ENCODE measurements around the gene RDH5. TPM values are rescaled to one million over a fixed set of nuclear protein-coding genes. Genes with fewer than 3 reads are reported as not detected.

Gene RDH5
- total RNA-seq, 4 donors from 2014 or later, result 18.0 to 57.0 (median 31.9) TPM

DNA sequence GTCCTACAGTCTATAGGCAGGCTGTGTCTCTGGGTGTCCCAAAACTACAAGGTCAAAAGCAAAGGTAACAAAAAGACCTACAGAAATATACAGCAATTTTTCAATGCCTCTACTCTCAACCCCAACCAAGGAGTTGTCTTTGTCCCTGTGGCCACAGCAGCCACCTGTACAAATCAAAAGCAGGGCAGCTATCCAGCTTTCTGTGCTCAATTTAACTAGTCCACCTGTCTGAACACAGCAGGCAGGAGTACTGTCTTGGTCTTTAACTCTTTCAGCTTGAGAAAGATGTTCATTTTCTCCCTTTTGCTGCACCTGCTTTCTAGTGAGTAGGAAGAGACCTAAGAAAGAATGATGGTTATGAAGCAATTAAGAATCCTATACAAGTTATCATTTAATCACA is 42.5 kb downstream of the RDH5 start:
- Histone ChIP-seq H3K36me3 (peaks cover 0 to 78% of the 10 kb centered on the region in 2 donors), H3K4me1 (no peaks in the 10 kb centered on the region), H3K27ac (no peak overlapping the region), H3K4me3 (no peak overlapping the region), H3K9me3 (no peaks in the 10 kb centered on the region), H3K27me3 (no peaks in the 10 kb centered on the region)
- ATAC-seq, result no peak
- TF ChIP-seq POLR2AphosphoS5 (IDR thresholded peaks at IDR 0.05) (no peak), POLR2A (IDR thresholded peaks at IDR 0.05) (no peak)

GRCh38 chr12:55765736-55766290 is 45.6 kb downstream of the RDH5 start:
- ATAC-seq, result no peak
- no peak for TF ChIP-seq EP300 (IDR thresholded peaks at IDR 0.05)
- no peak for TF ChIP-seq POLR2A (IDR thresholded peaks at IDR 0.05)
- no peak for TF ChIP-seq POLR2AphosphoS5 (IDR thresholded peaks at IDR 0.05)
- TF ChIP-seq, protein P1, sequence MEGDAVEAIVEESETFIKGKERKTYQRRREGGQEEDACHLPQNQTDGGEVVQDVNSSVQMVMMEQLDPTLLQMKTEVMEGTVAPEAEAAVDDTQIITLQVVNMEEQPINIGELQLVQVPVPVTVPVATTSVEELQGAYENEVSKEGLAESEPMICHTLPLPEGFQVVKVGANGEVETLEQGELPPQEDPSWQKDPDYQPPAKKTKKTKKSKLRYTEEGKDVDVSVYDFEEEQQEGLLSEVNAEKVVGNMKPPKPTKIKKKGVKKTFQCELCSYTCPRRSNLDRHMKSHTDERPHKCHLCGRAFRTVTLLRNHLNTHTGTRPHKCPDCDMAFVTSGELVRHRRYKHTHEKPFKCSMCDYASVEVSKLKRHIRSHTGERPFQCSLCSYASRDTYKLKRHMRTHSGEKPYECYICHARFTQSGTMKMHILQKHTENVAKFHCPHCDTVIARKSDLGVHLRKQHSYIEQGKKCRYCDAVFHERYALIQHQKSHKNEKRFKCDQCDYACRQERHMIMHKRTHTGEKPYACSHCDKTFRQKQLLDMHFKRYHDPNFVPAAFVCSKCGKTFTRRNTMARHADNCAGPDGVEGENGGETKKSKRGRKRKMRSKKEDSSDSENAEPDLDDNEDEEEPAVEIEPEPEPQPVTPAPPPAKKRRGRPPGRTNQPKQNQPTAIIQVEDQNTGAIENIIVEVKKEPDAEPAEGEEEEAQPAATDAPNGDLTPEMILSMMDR (IDR thresholded peaks at IDR 0.05), result no peak
- Histone ChIP-seq H3K27ac (no peak overlapping the region), H3K27me3 (no peaks in the 10 kb centered on the region), H3K36me3 (peaks cover 0 to 68% of the 10 kb centered on the region in 2 donors), H3K4me1 (no peaks in the 10 kb centered on the region), H3K9me3 (no peaks in the 10 kb centered on the region), H3K4me3 (no peak overlapping the region)
- 58 to 77% methylated on average over 4 to 5 of the region's 5 CpGs for WGBS, 2 donors (ENCODE audit: low coverage in 1 of 2)

- Histone ChIP-seq H3K4me1 (no peaks in the 10 kb centered on the region), H3K27me3 (no peaks in the 10 kb centered on the region), H3K36me3 (peaks cover 0 to 69% of the 10 kb centered on the region in 2 donors), H3K4me3 (no peak overlapping the region), H3K9me3 (no peaks in the 10 kb centered on the region), H3K27ac (no peak overlapping the region)
- no peak for ATAC-seq
- WGBS, 2 donors (ENCODE audit: low coverage in 1 of 2), result 100% methylated on average over 1 to 4 of the region's 4 CpGs
- TF ChIP-seq, protein P1 (IDR thresholded peaks at IDR 0.05), result no peak
- TF ChIP-seq POLR2AphosphoS5 (IDR thresholded peaks at IDR 0.05) (no peak), POLR2A (IDR thresholded peaks at IDR 0.05) (no peak), EP300 (IDR thresholded peaks at IDR 0.05) (no peak)
These were observed 47.0 kb downstream of the RDH5 start for GRCh38 chr12:55767156-55767555.

- Histone ChIP-seq H3K27ac (no peak overlapping the region), H3K4me1 (no peaks in the 10 kb centered on the region), H3K9me3 (no peaks in the 10 kb centered on the region), H3K27me3 (no peaks in the 10 kb centered on the region), H3K36me3 (peaks cover 0 to 74% of the 10 kb centered on the region in 2 donors), H3K4me3 (no peak overlapping the region)
- no peak for TF ChIP-seq POLR2AphosphoS5 (IDR thresholded peaks at IDR 0.05)
- no peak for TF ChIP-seq EP300 (IDR thresholded peaks at IDR 0.05)
- no peak for TF ChIP-seq POLR2A (IDR thresholded peaks at IDR 0.05)
- TF ChIP-seq, protein P1 (IDR thresholded peaks at IDR 0.05), result no peak
- ATAC-seq, result no peak
- WGBS, 2 donors (ENCODE audit: low coverage in 1 of 2), result 42 to 66% methylated on average over 6 of the region's 6 CpGs
These were observed 51.5 kb downstream of the RDH5 start for GRCh38 chr12:55771736-55772135.

Small RNAs within 50 kb of the gene (small RNA-seq; reads per million reads assigned to genes)
- gene AC009779.1 (0 reads per million in 4 donors), gene RF00017 (0 reads per million in 4 donors)

Other genes starting within 250 kb of the RDH5 start
- gene OR6C68, start 228.0 kb upstream of the RDH5 start, total RNA-seq, result not detected
- not detected for gene OR6C4, start 170.8 kb upstream of the RDH5 start, total RNA-seq
- not detected for gene OR2AP1, start 147.9 kb upstream of the RDH5 start, total RNA-seq
- gene OR10P1, start 83.5 kb upstream of the RDH5 start, total RNA-seq, result not detected
- gene ITGA7, start 12.5 kb upstream of the RDH5 start, total RNA-seq, result 100 to 1,000 TPM; 143 to 260 (median 182) TPM
- gene BLOC1S1, start 4.3 kb upstream of the RDH5 start, total RNA-seq, result 100 to 1,000 TPM; 187 to 214 (median 196) TPM
- 100 to 1,000 TPM; 500 to 856 (median 792) TPM for gene CD63, start 8.6 kb downstream of the RDH5 start, total RNA-seq
- gene GDF11, start 22.7 kb downstream of the RDH5 start, total RNA-seq, result 1 to 10 TPM; 2.8 to 9.8 (median 3.6) TPM
- gene SARNP, start 97.3 kb downstream of the RDH5 start, total RNA-seq, result 10 to 100 TPM; 50.3 to 90.5 (median 63.3) TPM
- 10 to 100 TPM in 3 of 4 donors, 1 to 10 TPM in 1; 9.2 to 13.1 (median 11.9) TPM for gene ORMDL2, start 97.6 kb downstream of the RDH5 start, total RNA-seq
- 10 to 100 TPM; 16.8 to 38.8 (median 29.0) TPM for gene DNAJC14, start 109.2 kb downstream of the RDH5 start, total RNA-seq
- gene MMP19, start 122.5 kb downstream of the RDH5 start, total RNA-seq, result 10 to 100 TPM in 1 of 4 donors, 1 to 10 TPM in 3; 1.4 to 29.5 (median 7.2) TPM
- gene PYM1, start 207.5 kb downstream of the RDH5 start, total RNA-seq, result 10 to 100 TPM; 20.8 to 30.2 (median 26.8) TPM
- gene DGKA, start 210.8 kb downstream of the RDH5 start, total RNA-seq, result 10 to 100 TPM; 21.9 to 80.3 (median 37.4) TPM
- 1 to 10 TPM in 1 of 4 donors, under 1 TPM in 2, not detected in 1; 0.20 to 4.7 (median 0.67) TPM for gene PMEL, start 245.6 kb downstream of the RDH5 start, total RNA-seq
- gene CDK2, start 246.4 kb downstream of the RDH5 start, total RNA-seq, result 10 to 100 TPM; 22.1 to 54.4 (median 31.2) TPM